GM18861 (cell line): ENCODE measurements around the gene MYBPH.

Experiments used
- ATAC-seq: cut with Tn5 transposase; IDR thresholded peaks from one replicate; pipeline ENCODE4 v1.9.1; 2021; ENCODE audit not compliant: unreplicated experiment

Gene MYBPH

DNA sequence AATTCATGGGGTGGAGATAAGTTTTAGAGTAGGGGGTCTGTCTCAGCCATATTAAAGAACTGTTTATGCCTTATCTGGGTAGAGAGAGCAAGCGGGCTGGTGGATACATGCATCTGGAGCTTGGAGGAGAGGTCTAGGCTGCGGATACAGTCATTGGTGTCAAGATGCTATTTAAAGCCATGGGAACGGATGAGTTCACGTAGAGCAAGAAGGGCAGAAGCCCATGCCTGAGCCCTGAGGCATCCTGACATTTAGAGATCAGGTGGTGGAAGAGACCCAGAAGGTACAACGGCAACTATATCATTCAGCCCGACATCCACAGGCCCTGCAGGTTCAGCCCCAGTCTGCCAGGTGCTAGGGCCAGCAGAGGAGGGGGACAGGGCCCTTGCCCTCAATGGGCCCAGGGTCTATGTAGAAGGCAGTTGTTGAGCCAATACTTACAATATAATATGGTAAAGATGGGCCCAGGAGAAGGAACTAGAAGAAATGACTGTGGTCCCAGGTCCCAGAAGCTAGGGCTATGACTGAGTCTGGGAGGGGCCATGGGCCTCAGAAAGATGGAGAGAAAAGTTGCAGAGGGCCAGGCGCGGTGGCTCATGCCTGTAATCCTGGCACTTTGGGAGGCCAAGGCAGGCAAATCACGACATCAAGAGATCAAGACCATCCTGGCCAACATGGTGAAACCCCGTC lies 26.0 kb upstream of the MYBPH start:
- no peak for ATAC-seq

DNA sequence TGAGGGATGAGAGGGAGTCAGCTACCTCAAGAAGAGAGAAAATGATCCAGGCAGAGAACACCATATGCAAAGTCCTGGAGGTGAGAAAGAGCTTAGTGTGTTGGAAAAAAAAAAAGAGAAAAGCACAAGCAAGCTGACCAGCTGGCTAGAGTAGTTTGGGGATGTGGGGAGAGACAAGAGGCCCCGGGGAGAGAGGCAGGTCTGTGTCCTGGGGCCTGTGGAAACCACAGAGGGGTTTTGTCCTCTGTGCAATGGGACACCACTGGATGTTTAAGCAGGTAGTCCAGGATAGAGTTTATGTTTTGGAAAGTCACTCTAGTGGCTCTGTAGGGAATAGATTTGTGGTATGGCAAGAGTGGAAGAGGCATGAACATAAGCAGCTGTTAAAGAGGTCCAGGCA lies 25.3 kb upstream of the MYBPH start:
- ATAC-seq = no peak

DNA sequence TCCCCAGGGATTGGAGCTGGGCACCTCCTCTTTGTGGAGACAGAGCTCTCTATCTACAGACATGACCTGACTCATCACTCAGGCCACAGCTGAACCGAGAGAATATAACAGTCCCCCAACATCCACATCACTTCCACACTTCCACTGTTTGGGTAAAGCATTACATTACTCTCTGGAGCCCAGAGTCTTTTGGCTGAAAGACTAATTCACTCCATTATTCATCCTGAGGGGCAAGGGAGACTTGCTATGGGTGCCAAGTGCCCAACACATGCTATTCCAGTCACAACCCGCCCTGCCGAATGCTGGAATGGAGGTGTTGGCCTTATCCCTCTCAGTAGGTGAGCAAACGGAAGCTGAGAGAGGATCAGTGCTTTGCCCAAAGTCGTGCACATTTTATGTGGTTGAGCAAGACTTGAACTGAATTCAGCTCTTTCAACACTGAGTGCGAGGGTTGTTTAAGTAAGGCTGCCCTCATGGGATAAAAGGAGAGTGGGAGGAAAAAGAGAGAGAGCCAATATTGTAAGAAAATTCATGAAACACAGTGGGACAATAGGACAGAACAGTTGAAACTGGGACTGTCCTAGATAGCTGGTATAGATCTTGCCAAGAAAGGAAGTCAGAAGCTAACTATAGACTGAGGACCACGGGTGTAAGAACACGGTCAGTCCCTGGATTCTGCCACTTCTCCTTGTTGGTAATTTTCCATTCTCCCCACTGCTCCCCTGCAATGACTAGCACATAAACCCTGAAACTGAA lies 24.4 kb upstream of the MYBPH start:
- ATAC-seq = no peak

GRCh38 chr1:203199481-203199815 lies 23.8 kb upstream of the MYBPH start:
- ATAC-seq = no peak

DNA sequence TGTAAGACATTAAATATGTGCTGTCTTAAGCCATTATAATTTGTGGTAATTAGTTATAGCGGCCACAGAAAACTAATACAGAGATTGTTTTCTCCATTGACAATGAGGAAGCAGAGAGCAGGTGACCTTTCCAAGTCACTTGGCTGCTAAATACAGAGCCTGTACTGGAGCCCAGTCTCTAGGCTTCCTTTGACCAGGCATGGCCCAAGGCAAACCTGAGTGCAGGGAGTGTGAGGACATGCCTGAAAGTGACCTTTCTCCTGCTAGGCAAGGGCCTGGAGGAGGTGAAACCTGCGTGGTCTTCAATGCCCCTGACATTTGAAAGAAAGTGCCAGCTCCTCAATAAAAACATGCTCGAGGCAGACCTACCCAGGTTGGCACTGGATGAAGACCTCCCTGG lies 23.4 kb upstream of the MYBPH start:
- no peak for ATAC-seq

DNA sequence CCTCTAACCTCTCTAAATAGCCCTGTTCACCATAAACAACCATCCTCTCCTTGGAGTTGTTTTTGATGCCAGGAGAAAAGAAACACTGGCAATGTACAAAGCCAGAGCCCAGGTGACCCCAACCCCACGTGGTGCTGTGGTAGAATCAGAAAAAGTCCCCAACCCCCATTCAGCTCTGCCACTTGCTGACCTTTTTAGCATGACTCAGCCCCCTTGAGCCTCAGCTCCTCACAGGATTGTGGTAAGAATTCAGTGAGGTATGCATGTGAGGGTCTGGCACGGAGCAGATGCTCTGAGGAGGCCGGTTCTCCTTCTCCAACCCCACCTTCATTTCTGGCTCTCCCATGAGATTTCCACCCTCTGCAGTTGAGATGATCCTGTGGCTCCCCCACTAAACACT lies 22.0 kb upstream of the MYBPH start:
- no peak for ATAC-seq

DNA sequence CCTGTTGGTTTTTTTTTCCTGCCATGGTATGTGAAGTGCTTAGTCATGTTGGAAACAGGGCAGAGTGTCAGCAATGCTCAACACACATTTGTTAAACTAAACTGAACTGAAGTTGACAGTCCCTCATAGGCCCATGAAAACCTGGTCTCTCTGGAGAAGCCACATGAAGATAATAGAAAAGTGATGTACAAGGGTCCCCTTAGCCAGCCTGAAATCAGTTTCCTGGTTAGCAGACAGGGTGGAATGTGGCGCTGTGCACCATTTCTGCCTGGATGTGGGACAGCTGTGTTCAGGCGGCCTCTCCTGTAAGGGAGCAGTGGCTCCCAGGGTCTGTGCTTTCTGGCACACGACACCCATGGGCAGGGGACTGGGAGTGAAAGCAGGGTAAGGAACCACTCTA lies 20.7 kb upstream of the MYBPH start:
- no peak for ATAC-seq

GRCh38 chr1:203190949-203191348 lies 15.3 kb upstream of the MYBPH start:
- ATAC-seq = no peak

DNA sequence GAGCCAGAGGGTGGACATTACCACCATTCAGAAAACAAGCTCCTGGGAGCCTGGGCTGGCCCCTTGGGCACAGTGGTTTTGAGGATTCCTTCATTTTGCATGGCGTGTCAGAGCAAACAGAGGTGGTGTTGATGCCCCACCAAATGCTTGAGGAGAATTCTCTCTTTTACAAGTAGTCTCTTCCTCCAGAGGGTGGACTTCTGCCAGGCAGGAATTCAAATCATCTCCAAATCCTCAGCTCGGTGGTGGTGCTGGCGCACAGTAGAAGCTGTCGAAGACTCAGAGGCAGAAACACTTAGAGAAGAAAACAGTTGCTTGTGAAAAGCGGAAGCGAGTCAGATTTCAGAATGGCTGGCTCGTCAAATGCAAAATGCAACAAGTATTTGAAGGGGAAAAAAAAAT lies 14.3 kb upstream of the MYBPH start:
- ATAC-seq = no peak

- ATAC-seq = no peak
Measured at GRCh38 chr1:203188686-203189232, 13.1 kb upstream of the MYBPH start.

- no peak for ATAC-seq
Measured at GRCh38 chr1:203187689-203188264, 12.2 kb upstream of the MYBPH start.

- ATAC-seq = no peak
Measured at GRCh38 chr1:203187304-203187685, 11.7 kb upstream of the MYBPH start.

- ATAC-seq = no peak
Measured at GRCh38 chr1:203186446-203187303, 11.0 kb upstream of the MYBPH start, which contains the start of gene CHI3L1. Gene CHI3L1 (minus strand): TSS chr1:203186704. CDS start chr1:203186623, 81 bp downstream.

GRCh38 chr1:203186091-203186445 lies 10.4 kb upstream of the MYBPH start:
- no peak for ATAC-seq

DNA sequence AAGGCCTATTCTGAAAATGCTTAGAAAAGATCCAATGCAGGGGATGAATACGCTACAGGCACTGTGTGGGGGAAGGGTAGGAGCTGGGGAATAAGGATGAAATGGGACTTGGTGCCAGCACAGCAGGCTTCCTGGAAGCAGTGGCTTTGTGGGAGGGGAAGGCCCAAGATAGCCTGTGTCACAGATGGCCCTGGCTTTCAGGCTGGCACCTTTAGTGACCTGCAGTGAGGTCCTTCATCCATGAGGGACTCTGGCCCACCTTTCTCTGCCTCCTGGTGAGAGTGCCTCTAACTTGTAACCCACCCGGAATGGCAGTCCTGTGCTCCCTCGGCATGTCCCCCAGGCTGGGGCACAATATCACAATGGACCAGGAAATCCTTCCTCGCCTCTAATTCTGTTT lies 10.0 kb upstream of the MYBPH start:
- no peak for ATAC-seq

GRCh38 chr1:203185061-203185461 lies 9.4 kb upstream of the MYBPH start:
- no peak for ATAC-seq

DNA sequence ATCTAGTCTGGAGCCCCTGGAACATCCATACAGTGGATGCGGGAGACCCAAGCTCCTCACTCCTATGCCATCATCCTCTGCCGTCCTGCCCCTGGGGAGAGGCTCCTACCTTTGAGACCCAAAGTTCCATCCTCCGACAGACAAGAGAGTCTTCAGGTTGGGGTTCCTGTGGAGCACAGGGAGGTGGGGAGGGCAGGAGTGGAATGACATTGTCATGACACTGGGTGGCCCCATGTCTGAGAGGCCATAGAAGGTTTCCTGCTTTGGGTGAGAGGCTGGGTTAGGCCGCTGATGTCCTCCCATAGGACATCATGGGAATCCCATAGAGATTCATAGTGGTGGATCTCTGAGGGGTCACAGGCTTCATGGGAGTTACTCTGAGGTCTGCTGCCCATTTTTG lies 8.8 kb upstream of the MYBPH start:
- ATAC-seq = no peak

DNA sequence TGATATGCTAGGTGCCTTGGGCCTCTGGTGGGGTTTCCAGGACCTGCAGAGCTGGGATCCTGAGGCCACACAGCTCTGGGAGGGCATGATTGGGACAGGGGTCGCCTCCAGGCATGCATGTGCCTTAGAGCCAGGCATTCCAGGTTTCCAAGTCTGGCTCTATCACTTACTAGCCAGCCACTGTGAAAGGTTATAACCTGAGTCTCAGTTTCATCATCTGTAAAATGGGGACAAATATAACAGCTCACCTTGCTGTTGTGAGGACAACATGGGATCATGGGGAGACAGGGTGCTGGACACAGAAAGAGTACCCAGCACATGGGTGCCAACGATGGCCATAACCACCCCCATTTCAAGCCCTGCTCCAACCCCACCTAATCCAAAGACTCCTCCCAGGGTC lies 8.2 kb upstream of the MYBPH start:
- no peak for ATAC-seq

DNA sequence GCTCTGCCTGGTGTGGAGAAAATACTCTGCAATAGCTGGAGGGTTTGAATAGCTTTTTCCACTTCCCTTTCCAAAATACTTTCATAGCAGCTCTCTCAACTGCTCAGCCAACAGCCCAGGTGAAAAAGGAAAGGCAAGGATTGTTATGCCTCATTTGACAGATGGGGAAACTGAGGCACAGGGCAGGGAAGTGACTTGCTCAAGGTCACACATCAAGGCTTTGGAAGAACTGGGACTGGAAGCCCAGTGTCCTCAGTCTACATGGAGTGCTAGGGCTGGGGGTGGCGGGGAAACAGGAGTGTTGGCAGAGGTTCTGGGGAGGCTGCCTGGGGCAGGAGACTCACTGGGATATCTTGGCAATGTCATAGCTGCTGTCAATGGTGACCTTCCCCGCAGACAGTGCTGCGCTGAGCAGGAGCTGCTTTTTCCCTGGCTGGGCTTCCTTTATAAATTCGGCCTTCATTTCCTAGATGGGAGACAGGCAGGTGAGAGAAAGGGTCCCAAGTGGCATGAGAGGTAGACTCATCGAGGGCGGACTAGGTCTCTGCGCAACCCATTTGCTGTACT lies 6.8 kb upstream of the MYBPH start:
- ATAC-seq = no peak

DNA sequence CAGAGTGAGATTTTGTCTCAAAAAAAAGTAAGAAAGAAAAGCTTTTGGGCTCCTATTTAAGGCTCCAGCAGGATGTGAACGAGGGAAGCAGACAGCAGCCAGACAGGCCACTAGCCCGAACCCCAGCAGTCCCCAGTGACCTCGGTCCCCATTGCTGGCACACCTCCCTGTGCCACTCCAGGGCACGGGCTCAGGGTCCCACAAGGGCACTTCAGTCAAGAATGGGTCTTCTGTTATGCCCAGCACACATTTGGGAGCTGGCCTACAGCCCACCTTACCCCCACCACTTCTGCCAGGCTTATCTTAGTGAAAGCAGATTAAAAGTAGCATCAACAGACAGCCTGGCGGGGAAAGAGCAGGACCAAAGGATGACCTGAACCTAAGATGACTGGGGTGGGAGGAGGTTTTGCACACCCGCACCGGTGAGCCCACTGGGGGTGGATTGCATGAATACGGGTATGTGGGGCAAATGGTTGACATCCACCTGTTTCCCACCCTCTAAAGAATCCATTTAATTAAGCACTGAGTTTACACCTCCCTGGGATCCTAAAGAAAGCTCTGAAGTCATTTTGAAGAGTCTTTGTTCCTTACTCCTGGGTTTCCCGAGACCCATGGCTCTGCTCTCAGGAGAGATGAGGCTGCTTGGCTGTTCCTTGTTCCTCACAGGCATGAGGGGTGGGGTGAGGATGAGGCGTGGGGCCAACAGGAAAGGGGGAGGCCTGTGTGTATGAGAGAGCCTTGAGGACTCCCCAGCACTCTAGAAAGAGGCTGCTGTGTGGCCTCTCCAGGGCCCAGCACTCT lies 6.2 kb upstream of the MYBPH start:
- ATAC-seq = no peak
